Tibial nerve (tissue), 4 donors: Measurements from ENCODE around the gene IL36RN. TPM values are rescaled to one million over a fixed set of nuclear protein-coding genes. Genes with fewer than 3 reads are reported as not detected.

ENCODE experiments used
- DNase-seq, 2 donors: peaks; one replicate each; pipeline ENCODE4 v3.0.0-alpha.2; 2019; ENCODE audit warnings: low spot score in 2 of 2
- H3K27ac ChIP-seq, 4 donors: fragments of 200-600 bp; sonication (generic) in 3 of 4; one replicate each; pipeline ENCODE4 v1.5.1; 2017 to 2019; ENCODE audit warnings: mild to moderate bottlenecking in 1 of 4
- H3K27me3 ChIP-seq, 2 donors: fragments of 200-600 bp; sonication (generic) in 1 of 2; one replicate each; pipeline versions ENCODE4 v1.5.1 to v1.6.0; 2017 to 2019
- H3K36me3 ChIP-seq, 3 donors: fragments of 200-600 bp; sonication (generic); one replicate each; pipeline ENCODE4 v1.5.1; 2018 to 2019
- H3K4me1 ChIP-seq, 4 donors: fragments of 200-600 bp; sonication (generic) in 3 of 4; one replicate each; pipeline ENCODE4 v1.5.1; 2017 to 2019
- H3K4me3 ChIP-seq, 4 donors: fragments of 200-600 bp; sonication (generic) in 3 of 4; one replicate each; pipeline ENCODE4 v1.5.1; 2017 to 2019; ENCODE audit warnings: mild to moderate bottlenecking in 1 of 4, moderate library complexity in 1 of 4
- H3K9me3 ChIP-seq, 4 donors: fragments of 200-600 bp; sonication (generic) in 3 of 4; one replicate each; pipeline ENCODE4 v1.5.1; 2017 to 2019
- EP300 ChIP-seq, 2 donors: sonication (generic); formaldehyde crosslinking; IDR thresholded peaks; one replicate each; pipeline ENCODE4 v1.6.1; 2017; ENCODE audit warnings: antibody characterized with exemption in 2 of 2, mild to moderate bottlenecking in 1 of 2
- POLR2A ChIP-seq, 2 donors: fragments of 450-650 bp; IDR thresholded peaks; one replicate each; pipeline ENCODE4 v1.6.1; 2017; ENCODE audit warnings: antibody characterized with exemption in 2 of 2, mild to moderate bottlenecking in 2 of 2, moderate library complexity in 2 of 2
- WGBS, 2 donors: methylation state at CpG; one replicate each; pipeline ENCODE4 v1.1.5; 2018; 5-methylcytosine and 5-hydroxymethylcytosine counted together
- small RNA-seq: library from RNA; depleted of rRNA; stranded (forward); fragments of <200 nt; gene quantifications from one replicate; pipeline ENCODE3, GENCODE V24; 2016
- total RNA-seq, 4 donors: library from RNA; depleted of rRNA; stranded (reverse); fragments of >200 nt; gene quantifications; one replicate each; pipeline ENCODE4 v1.1.0, GENCODE V29; 2016
- TF ChIP-seq, protein P1 (sequence below), 5 experiments: fragments of 200-600 bp in 3 of 5; fragments of 450-650 bp in 2 of 5; sonication (generic) in 3 of 5; IDR thresholded peaks; one replicate each; pipeline ENCODE4 v1.5.1; 2016 to 2019; ENCODE audit warnings: antibody characterized with exemption in 5 of 5, mild to moderate bottlenecking in 3 of 5, moderate library complexity in 2 of 5

The IL36RN gene
- total RNA-seq, 4 donors from 2014 or later: not detected

DNA sequence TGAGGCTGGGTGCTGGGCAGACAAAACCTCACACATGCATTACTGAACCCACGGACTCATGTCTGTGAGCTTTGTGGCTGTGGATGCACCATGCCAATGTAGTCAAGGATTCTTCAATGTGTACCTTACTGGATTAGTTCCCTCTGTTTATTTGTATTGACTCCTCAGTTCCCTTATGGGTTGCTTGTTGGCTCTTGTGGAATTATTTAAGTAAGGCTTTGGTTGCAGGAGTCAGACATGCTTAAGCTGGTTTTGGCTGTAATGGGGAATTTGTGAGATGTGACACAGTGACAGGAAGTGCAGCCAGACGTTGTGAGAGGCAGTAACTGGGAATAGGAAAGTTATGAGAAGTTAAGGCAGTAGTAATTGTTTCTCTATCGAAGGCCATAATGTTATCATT is 54.8 kb downstream of the IL36RN start:
- Histone ChIP-seq H3K9me3 (no peaks in the 10 kb centered on the region), H3K4me3 (no peak overlapping the region), H3K36me3 (no peaks in the 10 kb centered on the region), H3K27ac (no peak overlapping the region), H3K27me3 (no peaks in the 10 kb centered on the region), H3K4me1 (peaks cover 0 to 11% (median 0%) of the 10 kb centered on the region in 4 donors)
- WGBS, 2 donors: 51 to 64% methylated on average over 3 of the region's 3 CpGs
- TF ChIP-seq EP300 (IDR thresholded peaks at IDR 0.05) (no peak), POLR2A (IDR thresholded peaks at IDR 0.05) (no peak)
- TF ChIP-seq, protein P1, sequence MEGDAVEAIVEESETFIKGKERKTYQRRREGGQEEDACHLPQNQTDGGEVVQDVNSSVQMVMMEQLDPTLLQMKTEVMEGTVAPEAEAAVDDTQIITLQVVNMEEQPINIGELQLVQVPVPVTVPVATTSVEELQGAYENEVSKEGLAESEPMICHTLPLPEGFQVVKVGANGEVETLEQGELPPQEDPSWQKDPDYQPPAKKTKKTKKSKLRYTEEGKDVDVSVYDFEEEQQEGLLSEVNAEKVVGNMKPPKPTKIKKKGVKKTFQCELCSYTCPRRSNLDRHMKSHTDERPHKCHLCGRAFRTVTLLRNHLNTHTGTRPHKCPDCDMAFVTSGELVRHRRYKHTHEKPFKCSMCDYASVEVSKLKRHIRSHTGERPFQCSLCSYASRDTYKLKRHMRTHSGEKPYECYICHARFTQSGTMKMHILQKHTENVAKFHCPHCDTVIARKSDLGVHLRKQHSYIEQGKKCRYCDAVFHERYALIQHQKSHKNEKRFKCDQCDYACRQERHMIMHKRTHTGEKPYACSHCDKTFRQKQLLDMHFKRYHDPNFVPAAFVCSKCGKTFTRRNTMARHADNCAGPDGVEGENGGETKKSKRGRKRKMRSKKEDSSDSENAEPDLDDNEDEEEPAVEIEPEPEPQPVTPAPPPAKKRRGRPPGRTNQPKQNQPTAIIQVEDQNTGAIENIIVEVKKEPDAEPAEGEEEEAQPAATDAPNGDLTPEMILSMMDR (IDR thresholded peaks at IDR 0.05): no peak
- no peak for DNase-seq

Small RNA genes lying within 50 kb of the gene (small RNA-seq; reads per million reads assigned to genes)
- gene RNU6-1180P: not detected

Other genes starting within 250 kb of the IL36RN start
- gene IL1B, start 222.4 kb upstream of the IL36RN start, total RNA-seq: 1 to 10 TPM in 1 of 4 donors, under 1 TPM in 2, not detected in 1; 0.22 to 2.7 (median 0.39) TPM
- gene IL37, start 148.0 kb upstream of the IL36RN start, total RNA-seq: not detected
- gene IL36G, start 81.2 kb upstream of the IL36RN start, total RNA-seq: not detected
- not detected for gene IL36A, start 53.7 kb upstream of the IL36RN start, total RNA-seq
- gene IL36B, start 6.3 kb upstream of the IL36RN start, total RNA-seq: not detected
- gene IL1F10, start 8.8 kb downstream of the IL36RN start, total RNA-seq: not detected
- gene IL1RN, start 68.4 kb downstream of the IL36RN start, total RNA-seq: under 1 TPM in 1 of 4 donors, not detected in 3; 0.59 TPM
- gene PSD4, start 114.8 kb downstream of the IL36RN start, total RNA-seq: 10 to 100 TPM in 3 of 4 donors, 1 to 10 TPM in 1; 8.7 to 20.7 (median 11.3) TPM
- gene PAX8, start 219.7 kb downstream of the IL36RN start, total RNA-seq: 10 to 100 TPM in 1 of 4 donors, 1 to 10 TPM in 3; 2.2 to 11.4 (median 5.2) TPM